ENCODE measurements around the gene EXOSC7. TPM values are rescaled to one million over a fixed set of nuclear protein-coding genes. Genes with fewer than 3 reads are reported as not detected.

Gene EXOSC7
- total RNA-seq, 1 experiment from 2014 or later, result 50.1 TPM

- no peak for DNase-seq
- BruUV-seq (replicated peaks), result no TSS peak
- Mint-ChIP-seq H3K36me3 (ENCODE audit: insufficient read depth, unreplicated experiment) (no peaks in the 10 kb centered on the region), H3K27me3 (ENCODE audit: unreplicated experiment) (peaks cover 26% of the 10 kb centered on the region), H3K4me1 (ENCODE audit: low read depth, unreplicated experiment) (peaks cover 10% of the 10 kb centered on the region), H3K9me3 (ENCODE audit: low read depth, unreplicated experiment) (no peaks in the 10 kb centered on the region), H3K27ac (ENCODE audit: unreplicated experiment) (no peak overlapping the region), H3K4me3 (ENCODE audit: low read depth, unreplicated experiment) (no peak overlapping the region)
- TF ChIP-seq CTCF (IDR thresholded peaks at IDR 0.05; ENCODE audit: unreplicated experiment), result no peak
- intact Hi-C loops (cut with micrococcal nuclease; ENCODE audit: unreplicated experiment), result no loop called here
- CTCF ChIA-PET, result no interaction called here
Measured at GRCh38 chr3:45032113-45032512, 56.1 kb downstream of the EXOSC7 start.

- TF ChIP-seq CTCF (IDR thresholded peaks at IDR 0.05; ENCODE audit: unreplicated experiment), result no peak
- no peaks in the 10 kb centered on the region for H3K36me3 Mint-ChIP-seq (ENCODE audit: insufficient read depth, unreplicated experiment)
- no TSS peak for BruUV-seq (replicated peaks)
- CTCF ChIA-PET, result no interaction called here
- no peaks in the 10 kb centered on the region for H3K9me3 Mint-ChIP-seq (ENCODE audit: low read depth, unreplicated experiment)
- intact Hi-C loops (cut with micrococcal nuclease; ENCODE audit: unreplicated experiment), result no loop called here
- peaks cover 10% of the 10 kb centered on the region for H3K4me1 Mint-ChIP-seq (ENCODE audit: low read depth, unreplicated experiment)
- H3K27me3 Mint-ChIP-seq (ENCODE audit: unreplicated experiment), result peaks cover 26% of the 10 kb centered on the region
- DNase-seq, result no peak
- H3K27ac Mint-ChIP-seq (ENCODE audit: unreplicated experiment), result no peak overlapping the region
- H3K4me3 Mint-ChIP-seq (ENCODE audit: low read depth, unreplicated experiment), result no peak overlapping the region
Measured at GRCh38 chr3:45033791-45034190, 57.7 kb downstream of the EXOSC7 start.

GRCh38 chr3:45034612-45035252, 58.7 kb downstream of the EXOSC7 start:
- Mint-ChIP-seq H3K27me3 (ENCODE audit: unreplicated experiment) (peaks cover 26% of the 10 kb centered on the region), H3K4me3 (ENCODE audit: low read depth, unreplicated experiment) (no peak overlapping the region)
- no TSS peak for BruUV-seq (replicated peaks)

GRCh38 chr3:45035441-45036301, 59.6 kb downstream of the EXOSC7 start:
- H3K9me3 Mint-ChIP-seq (ENCODE audit: low read depth, unreplicated experiment), result no peaks in the 10 kb centered on the region
- intact Hi-C loops (cut with micrococcal nuclease; ENCODE audit: unreplicated experiment), result loop anchor here (5.0 kb wide), 2 partner anchors 447 to 622 kb away; no protein-coding TSS in a partner anchor
- DNase-seq, result no peak
- H3K27me3 Mint-ChIP-seq (ENCODE audit: unreplicated experiment), result peaks cover 26% of the 10 kb centered on the region
- H3K27ac Mint-ChIP-seq (ENCODE audit: unreplicated experiment), result no peak overlapping the region
- no TSS peak for BruUV-seq (replicated peaks)
- peaks cover 10% of the 10 kb centered on the region for H3K4me1 Mint-ChIP-seq (ENCODE audit: low read depth, unreplicated experiment)
- H3K4me3 Mint-ChIP-seq (ENCODE audit: low read depth, unreplicated experiment), result peak overlapping the region; percentile 39
- CTCF ChIA-PET, result interaction anchor here (0.7 kb wide), 1 partner anchor 788 kb away, joined by 3 read pairs; no protein-coding TSS in a partner anchor
- TF ChIP-seq CTCF (IDR thresholded peaks at IDR 0.05; ENCODE audit: unreplicated experiment), result no peak
- no peaks in the 10 kb centered on the region for H3K36me3 Mint-ChIP-seq (ENCODE audit: insufficient read depth, unreplicated experiment)

More at GRCh38 chr3:45034612-45035252, 58.7 kb downstream of the EXOSC7 start:
- Mint-ChIP-seq H3K27ac (ENCODE audit: unreplicated experiment) (no peak overlapping the region), H3K36me3 (ENCODE audit: insufficient read depth, unreplicated experiment) (no peaks in the 10 kb centered on the region), H3K4me1 (ENCODE audit: low read depth, unreplicated experiment) (peaks cover 10% of the 10 kb centered on the region), H3K9me3 (ENCODE audit: low read depth, unreplicated experiment) (no peaks in the 10 kb centered on the region)
- CTCF ChIA-PET, result no interaction called here
- intact Hi-C loops (cut with micrococcal nuclease; ENCODE audit: unreplicated experiment), result loop anchor here (5.0 kb wide), 2 partner anchors 448 to 623 kb away; no protein-coding TSS in a partner anchor
- DNase-seq, result peak; percentile 10
- TF ChIP-seq CTCF (IDR thresholded peaks at IDR 0.05; ENCODE audit: unreplicated experiment), result no peak

All from Calu3 (cell line).